HepG2 (cell line): ENCODE results near the gene CYP4F2.

ENCODE experiments used
- BHLHE40 ChIP-seq: IDR thresholded peaks from 2 replicates; pipeline ENCODE4 v1.6.1; 2011; ENCODE audit warnings: low read length, improper control_type of control experiment
- CBX5 ChIP-seq: sonication (generic); formaldehyde crosslinking; IDR thresholded peaks from 2 replicates; pipeline ENCODE4 v1.4.0; 2020; ENCODE audit warnings: missing genetic modification reagents, borderline replicate concordance
- CHD2 ChIP-seq: IDR thresholded peaks from 2 replicates; pipeline ENCODE4 v1.6.1; 2011; ENCODE audit warnings: low read depth, low read length, improper control_type of control experiment
- FIP1L1 ChIP-seq: fragments of 200-400 bp; formaldehyde crosslinking; IDR thresholded peaks from 2 replicates; pipeline ENCODE4 v1.6.1; 2018; ENCODE audit warnings: low read depth, mild to moderate bottlenecking, low read length, moderate library complexity, borderline replicate concordance; ENCODE audit not compliant: insufficient read depth
- NFRKB ChIP-seq: fragments of 450-650 bp; IDR thresholded peaks from 2 replicates; pipeline ENCODE4 v1.6.1; 2017
- POLR2AphosphoS2 ChIP-seq: IDR thresholded peaks from 2 replicates; pipeline ENCODE4 v1.6.1; 2011; ENCODE audit warnings: low read depth, low read length, improper control_type of control experiment
- RBM22 ChIP-seq: fragments of 200-400 bp; formaldehyde crosslinking; optimal IDR thresholded peaks from 2 replicates; pipeline ENCODE3; 2017; ENCODE audit warnings: mild to moderate bottlenecking, low read length, moderate library complexity
- SNAI1 ChIP-seq: sonication (generic); formaldehyde crosslinking; IDR thresholded peaks from 2 replicates; pipeline ENCODE4 v1.5.0; 2020; ENCODE audit warnings: mild to moderate bottlenecking, missing genetic modification reagents, borderline replicate concordance
- UBTF ChIP-seq: sonication (generic); formaldehyde crosslinking; IDR thresholded peaks from 2 replicates; pipeline ENCODE4 v1.4.0; 2020; ENCODE audit warnings: mild to moderate bottlenecking, missing genetic modification reagents
- USF2 ChIP-seq, 2 experiments: sonication (generic) in 1 of 2; formaldehyde crosslinking in 1 of 2; IDR thresholded peaks; 2 replicates each; pipeline versions ENCODE4 v1.5.1 to v1.6.1; 2011 to 2020; ENCODE audit warnings: borderline replicate concordance in 1 of 2, low read depth in 1 of 2, low read length in 1 of 2, mild to moderate bottlenecking in 1 of 2, missing genetic modification reagents in 1 of 2, moderate library complexity in 1 of 2
- ZBTB40 ChIP-seq, 2 experiments: fragments of 450-650 bp in 1 of 2; sonication (generic) in 1 of 2; formaldehyde crosslinking in 1 of 2; IDR thresholded peaks; 2 replicates each; pipeline versions ENCODE4 v1.6.1 to v1.8.0; 2016 to 2022; ENCODE audit warnings: antibody characterized with exemption in 1 of 2, mild to moderate bottlenecking in 1 of 2, missing genetic modification reagents in 1 of 2
- ZEB1 ChIP-seq: IDR thresholded peaks from 2 replicates; pipeline ENCODE4 v1.6.1; 2012; ENCODE audit warnings: mild to moderate bottlenecking, low read depth, inconsistent platforms; ENCODE audit not compliant: insufficient replicate concordance
- ZSCAN31 ChIP-seq: sonication (generic); formaldehyde crosslinking; IDR thresholded peaks from 2 replicates; pipeline ENCODE4 v1.5.0; 2020; ENCODE audit warnings: low read depth, mild to moderate bottlenecking, missing genetic modification reagents

- TF ChIP-seq UBTF (CRISPR knock-in tag) (no peak), ZBTB40 (IDR thresholded peaks at IDR 0.05) (no peak), ZBTB40 (CRISPR knock-in tag; IDR thresholded peaks at IDR 0.05) (no peak), ZEB1 (no peak), NFRKB (no peak), USF2 (IDR thresholded peaks at IDR 0.05; ENCODE audit: low read depth, low read length) (no peak), USF2 (CRISPR knock-in tag; IDR thresholded peaks at IDR 0.05; ENCODE audit: borderline replicate concordance) (no peak), BHLHE40 (no peak), CHD2 (no peak), POLR2AphosphoS2 (no peak), CBX5 (CRISPR knock-in tag) (no peak), RBM22 (no peak), FIP1L1 (no peak), ZSCAN31 (CRISPR knock-in tag) (no peak), SNAI1 (CRISPR knock-in tag) (no peak)
These were observed 13.8 kb upstream of the CYP4F2 start for GRCh38 chr19:15911599-15912235.
